Umbilical cord (tissue), 2 donors: ENCODE results near the gene PAM16. TPM values are rescaled to one million over a fixed set of nuclear protein-coding genes. Genes with fewer than 3 reads are reported as not detected.

Experiments used
- DNase-seq: peaks from one replicate; pipeline ENCODE4 v3.0.0-alpha.2; 2015; ENCODE audit warnings: low spot score
- total RNA-seq: library from RNA; depleted of rRNA; stranded (reverse); fragments of >200 nt; gene quantifications from one replicate; pipeline ENCODE4 v1.2.3, GENCODE V29; 2014; ENCODE audit warnings: low replicate concordance; ENCODE audit not compliant: insufficient read depth

The PAM16 gene
- total RNA-seq, 1 donor from 2014 or later = 1.7 TPM

DNA sequence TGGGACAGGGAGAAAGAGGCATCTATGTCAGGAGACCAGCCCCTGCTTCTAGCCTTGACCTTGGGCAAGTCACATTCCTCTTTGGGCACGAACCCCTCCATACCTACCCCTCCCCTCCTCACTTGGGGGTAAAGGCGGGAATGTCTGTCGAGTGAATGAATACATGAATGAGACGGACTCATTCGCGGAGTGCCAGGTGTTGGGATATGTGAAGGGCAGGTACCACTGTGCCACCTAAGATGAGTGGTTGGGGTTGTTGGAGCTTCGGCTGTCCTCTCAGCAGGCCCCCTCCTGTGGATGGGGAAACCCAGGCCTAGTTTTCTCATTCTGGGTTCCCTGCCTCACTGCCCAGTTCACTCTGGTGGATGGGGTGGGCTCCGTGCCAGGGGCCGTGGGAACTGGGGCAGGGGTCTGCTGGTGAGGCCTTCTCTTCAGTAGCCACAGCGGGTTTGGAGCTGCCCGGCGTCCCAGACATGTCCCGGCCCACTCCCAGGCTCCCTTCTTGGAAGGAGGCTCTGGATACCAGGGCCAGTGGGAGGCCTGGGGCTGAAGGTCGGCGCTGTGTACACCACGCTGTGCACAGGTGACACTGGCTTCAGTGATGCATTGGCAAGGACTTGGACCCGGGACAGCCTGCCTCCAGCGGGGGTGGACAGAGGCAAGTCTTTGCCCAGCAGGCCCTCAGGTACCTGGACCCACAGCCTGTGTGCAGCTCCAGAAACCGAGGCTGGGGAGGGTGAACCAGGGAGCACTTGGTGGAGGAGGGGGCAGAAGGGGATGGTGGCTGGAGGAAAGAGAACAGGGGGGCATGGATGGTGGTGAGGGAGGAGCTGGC is 29.6 kb downstream of the PAM16 start:
- DNase-seq = no peak

DNA sequence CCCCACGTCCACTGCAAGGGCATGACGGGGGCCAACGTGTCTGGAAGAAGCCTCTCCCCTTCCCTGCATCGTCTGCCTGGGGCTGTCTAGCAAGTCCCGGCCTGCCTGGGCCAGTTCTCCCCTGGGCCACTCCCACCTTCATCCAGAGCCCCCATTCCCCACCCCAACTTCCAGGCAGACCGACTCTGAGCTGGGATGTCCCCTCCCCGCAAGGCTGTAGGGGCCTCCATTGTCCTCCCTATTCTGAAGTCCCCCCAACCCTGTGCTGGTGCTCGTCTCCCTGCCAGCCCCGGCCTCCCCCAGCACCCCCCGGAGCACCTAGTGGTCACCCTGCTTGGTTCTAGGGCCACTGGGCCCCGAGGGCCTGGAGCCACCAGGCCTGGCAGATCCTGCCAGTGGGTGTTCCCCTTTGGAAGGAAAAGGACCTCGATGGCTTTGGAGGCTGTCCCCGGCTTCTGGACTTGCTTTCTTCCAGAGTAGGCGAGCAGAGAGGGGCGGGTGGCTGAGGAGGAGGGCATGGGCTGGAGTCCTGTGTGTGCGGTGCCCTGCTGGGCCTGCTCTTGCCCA is 30.5 kb downstream of the PAM16 start:
- no peak for DNase-seq

DNA sequence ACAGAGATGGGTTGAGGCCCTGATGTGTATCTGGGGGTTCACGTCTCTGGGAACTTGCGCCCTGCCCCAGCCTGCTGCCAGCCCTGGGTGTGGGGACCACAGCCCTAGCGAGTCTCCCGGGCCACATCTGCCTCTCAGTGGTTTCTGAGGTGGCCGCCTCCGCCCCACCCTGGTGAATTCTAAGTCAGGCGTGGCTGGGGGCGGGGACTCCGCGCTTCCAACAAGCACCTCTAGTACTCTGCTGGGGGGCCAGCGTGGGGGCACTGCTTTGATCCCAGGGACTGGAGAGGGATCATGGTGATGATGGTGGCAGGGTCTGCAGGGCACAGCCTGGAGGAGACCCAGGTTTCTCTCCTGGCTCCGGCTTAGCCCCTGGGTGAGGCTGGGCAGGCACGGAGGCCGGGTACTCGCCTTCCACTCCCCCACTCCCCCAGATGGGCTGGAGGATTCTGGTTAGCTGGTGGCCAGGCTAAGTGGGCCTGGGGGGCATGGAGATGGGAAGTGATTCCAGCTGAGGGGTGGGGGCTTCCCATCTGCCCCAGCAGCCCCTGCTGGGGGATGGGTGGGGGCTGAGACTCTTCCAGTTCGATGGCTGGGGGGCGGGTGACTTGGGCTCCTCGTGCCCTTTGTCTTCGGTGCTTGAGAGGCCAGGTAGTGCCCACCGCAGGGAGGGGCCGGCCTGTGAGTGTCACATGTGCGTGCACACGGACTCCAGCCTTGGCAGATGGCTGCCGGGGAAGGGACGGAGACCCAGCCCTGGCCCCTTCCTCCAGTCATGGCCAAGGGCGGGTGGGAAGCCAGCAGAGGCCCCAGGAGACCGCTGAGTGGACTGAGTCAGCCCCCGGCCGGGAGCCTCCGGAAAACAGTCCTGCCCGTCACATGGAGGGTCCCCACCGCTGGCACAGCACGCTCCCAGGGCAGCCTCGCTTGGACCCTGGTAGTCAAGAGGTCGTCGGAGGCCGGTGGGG is 31.4 kb downstream of the PAM16 start:
- DNase-seq = no peak

DNA sequence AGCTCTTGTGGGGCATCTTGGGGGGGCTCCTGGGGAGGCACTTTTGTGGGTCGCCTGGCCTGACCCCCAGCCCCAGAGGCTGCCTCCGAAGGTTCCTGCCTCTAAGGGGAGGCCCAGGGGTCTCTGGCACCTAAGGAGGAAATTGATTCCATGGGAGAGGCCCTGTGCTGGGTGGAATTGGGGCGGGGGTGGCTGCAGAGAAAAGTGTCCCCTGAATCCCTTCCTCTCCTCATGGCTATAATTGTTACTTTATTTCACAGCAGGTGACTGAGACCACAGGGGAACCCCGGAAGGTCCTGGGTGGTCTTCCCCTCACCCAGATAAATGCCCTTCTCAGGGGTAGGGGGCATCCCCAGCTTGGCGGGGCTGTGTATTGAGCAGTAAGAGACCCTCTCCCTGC is 32.2 kb downstream of the PAM16 start:
- DNase-seq = no peak

DNA sequence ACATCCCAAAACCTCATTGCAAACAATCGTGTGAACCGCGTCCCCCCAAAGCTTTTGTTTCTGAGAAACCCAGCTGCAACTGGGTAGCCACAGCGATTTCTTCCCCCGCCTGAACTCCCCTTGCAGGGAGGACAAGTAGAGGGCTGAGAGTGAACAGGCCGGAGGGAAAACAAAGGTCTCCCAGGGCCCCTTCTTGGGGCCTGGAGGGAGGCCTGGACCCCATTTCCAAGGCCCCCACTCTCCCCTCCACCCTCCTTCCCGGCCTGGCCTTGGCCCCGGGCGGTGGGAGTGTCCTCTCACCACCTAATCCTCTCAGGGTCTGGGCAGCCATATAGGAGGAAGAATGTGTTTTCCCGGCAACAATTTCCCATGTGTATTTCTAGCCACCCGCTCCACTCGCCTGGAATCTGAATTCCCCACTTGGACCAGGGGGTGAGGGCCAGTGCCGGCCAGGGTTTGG is 32.6 kb downstream of the PAM16 start:
- DNase-seq = peak; percentile 72

DNA sequence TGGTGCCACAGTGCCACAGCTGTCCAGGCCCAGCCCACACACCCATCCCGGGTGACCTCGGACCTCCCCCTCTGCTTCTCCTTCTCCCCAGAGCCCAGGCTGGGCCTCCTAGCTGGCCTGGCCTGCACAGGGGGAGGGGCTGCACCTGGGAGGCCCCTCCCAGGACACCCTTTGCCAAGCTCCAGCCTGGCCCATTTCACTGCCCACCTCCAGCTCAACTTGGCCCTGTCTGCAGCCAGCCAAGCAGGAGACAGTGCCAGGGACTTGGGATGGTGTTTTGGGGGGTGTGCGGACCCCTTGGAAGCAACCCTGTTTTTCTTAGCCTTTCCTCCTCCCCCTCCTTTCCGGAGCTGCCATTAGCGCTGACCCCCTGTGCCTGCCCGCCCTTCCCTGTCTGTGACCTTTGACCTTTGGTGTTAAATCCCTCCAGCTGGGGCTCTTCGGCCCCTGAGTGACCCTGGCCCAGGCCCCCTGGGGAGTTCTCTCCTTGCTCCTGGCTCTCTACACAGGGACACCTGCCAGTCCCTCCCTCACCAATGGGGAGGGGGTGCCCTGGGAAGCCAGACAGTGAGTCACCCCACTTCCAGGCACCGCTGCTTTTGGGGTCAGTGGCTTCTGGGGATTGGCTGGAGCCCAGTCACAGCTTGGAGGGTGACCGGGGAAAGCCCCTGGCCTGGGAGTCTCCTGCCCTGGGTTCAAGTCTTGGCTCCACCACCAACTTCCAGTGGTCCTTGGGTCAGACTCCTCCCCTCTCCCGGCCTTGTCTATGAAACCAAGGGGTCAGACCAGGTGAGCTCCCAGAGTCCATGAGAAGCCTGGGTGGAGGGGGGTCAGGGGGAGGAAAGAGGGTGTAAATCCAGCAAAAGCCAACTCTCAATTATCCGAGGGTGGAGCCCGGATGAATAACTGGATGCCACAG is 33.3 kb downstream of the PAM16 start:
- DNase-seq = peak; percentile 66

DNA sequence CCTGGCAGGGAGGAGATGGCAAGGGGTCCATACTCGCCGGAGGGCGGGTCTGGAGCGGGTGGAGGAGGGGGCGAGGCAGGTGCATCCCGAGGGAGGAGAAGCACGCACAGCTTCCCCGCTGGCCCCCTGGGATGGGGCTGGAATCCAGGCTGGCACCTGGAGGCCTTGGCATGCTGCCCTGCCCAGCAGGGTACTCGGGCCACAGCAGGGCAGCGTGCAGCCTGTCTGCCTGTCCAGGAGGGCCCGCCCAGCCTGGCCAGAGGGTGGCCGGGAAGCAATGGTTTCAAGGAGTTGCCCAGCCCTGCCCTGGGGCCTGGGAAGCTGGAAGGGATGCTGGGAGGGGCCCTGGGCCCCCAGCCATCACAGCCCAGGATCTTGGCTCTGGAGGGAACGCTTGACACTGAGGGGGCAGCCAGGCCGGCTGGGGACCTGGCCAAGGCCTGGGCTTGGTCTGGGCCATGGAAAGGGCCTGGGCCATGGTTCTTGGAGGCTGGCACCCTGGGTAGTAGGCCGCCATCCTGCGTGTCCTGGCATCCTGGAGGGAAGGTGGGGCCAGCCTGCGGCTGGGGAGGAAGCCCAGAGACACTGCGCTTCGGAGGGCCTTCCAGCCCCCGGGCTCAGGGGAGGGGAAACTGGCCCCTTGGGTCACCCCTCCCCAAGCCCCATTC is 34.1 kb downstream of the PAM16 start:
- DNase-seq = peak; percentile 66

DNA sequence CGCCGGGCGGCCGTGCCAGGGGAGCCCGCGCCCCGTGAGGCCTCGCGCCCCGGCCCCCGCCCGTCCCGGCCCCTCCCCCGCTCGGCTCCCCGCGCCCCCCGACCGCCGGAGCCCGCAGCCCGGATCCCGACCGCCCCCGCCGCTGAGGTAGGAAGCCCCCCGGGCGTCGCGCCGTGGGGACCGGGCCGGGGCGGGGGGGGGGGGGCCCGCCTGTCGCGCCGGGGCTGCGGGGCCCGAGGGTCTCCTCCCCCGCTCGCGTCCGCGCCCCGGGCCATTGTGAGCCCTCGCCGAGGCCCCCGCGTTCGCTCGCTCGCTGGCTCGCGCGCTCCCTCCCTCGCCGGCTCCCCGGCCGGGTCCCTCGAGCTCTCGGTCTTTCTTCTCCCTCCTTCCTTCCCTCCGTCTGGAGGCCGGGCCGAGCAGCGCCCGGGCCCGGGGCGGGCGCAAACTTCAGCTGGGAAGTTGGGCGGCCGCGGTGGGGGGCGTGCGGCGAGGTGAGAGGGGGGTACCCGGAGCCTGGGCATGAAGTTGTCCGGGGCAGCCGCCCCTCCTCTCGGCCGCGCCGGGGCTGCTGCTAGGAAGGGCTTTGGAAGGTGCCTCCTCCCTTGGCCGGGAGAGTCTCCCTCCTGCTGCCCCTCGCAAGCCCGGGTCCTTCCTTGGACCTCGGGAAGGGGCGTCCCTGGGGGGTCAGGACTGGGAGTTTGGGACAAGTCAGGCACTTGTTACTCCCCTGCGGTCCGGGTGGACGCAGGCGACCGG is 34.8 kb downstream of the PAM16 start:
- peak; percentile 24 for DNase-seq

DNA sequence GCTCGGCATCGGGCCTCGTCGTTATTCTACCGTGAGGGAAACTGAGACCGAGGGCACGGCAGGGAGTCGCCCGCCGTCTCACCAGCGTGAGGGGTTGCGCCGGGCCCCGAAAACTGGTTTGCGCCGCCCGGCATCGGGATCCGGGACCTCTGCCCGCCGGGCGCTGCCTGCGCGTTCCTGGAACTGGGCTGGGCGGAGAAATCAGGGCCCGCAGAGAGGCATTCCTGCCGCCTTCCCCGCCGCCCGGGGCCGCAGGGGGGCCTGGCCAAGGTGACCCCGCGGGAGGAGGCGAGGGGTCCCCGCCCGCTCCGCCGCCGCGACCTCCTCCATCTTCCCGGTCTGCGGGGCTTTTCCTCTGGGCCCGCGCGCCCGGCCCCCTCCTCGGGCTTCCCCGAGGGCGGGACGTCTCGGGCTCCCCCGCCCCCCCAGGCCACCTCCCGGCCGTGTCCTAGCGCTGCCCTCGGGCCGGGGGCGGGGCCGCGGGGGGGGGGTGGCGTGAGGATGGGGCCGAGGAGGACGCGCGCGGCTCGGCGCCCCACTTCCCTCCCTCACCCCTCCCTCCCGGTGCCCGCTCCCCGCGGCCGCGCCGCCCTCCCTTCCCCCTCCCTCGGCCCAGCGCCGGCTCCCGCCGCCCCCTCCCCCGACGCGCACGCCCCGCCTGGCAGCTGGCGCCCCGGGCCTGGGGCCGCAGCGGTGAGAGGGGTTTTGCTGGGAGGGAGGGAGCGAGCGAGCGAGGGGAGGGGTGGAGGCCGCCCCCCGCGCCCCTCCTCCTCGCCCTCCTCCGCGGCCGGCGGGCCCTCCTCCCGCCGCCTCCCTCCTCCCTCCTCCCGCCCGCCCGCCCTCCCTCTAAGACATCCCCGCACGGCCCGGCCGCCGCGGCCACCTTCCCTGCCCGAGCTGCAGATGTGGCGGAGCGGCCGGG is 35.7 kb downstream of the PAM16 start, which contains the start of gene GLIS2:
GLIS2 (plus strand) TSS at position 882 of the 922 bp plus-strand sequence. CDS start 16,214 bp downstream, outside the sequence.
- peak; percentile 90 for DNase-seq

DNA sequence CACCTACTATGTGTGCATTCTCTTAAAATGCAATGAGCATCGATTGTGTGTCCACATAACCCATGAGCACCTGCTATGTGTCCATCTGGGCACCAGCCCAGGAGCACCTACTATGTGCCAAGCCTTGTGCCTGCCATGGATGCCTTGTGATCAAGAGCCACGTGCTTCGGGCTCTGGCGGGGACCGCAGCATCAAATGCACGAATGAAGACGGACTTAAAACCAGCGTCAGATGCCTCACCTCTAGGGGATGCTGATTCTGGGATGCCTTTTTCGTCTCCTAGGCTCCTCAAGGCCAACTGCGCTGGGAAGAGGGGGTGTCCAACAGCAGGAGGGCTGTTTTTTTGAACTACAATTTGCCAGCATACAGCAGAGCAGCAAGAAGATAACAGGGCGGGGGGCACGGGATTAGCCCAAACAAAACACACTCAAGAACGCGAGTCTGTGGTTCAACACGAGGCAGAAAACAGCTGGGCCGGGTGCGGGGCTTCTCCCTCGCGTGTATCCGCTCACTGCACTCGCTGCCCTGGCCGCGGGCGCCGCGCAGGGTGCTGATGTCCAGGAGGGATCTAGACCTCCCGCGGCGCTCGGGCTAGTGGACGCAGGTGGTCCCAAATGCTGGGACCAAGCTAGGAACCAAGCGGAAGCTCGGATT is 36.5 kb downstream of the PAM16 start:
- DNase-seq = peak; percentile 57

DNA sequence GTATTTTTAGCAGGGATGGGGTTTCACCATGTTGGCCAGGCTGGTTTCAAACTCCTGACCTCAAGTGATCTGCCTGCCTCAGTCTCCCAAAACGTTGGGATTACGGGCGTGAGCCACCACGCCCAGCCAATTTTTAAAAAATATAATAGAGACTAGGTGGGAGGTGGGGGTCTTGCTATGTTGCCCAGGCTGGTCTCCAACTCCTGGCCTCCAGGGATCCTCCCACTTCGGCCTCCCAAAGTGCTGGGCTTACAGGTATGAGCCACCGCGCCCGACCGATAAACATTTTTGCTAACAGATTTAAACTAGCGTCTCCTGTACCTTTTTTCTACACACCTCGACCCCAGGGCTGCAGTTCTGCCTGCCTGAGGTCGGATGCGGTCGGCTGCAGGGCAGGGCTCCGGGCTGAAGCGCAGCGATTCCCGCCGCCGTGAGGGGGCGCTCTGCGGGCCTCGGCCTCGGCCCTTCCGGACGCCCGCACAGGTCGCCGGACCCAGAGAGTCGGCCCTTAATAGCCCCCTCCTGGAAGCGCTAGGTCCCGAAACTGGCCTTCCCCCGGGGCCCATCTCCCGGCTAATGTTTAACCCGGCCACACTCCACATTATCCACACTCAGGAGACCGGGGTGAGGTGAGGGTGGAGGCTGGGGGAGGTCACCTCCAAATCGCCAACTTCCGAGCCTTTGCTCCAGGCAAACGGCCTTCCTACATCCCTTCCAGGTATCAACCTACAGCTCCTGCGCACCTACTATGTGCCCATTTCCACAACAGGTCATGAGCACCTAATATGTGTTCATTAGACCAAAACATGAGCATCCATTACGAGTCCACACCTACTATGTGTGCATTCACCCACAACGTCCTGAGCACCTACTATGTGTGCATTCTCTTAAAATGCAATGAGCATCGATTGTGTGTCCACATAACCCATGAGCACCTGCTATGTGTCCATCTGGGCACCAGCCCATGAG is 37.3 kb downstream of the PAM16 start:
- no peak for DNase-seq

DNA sequence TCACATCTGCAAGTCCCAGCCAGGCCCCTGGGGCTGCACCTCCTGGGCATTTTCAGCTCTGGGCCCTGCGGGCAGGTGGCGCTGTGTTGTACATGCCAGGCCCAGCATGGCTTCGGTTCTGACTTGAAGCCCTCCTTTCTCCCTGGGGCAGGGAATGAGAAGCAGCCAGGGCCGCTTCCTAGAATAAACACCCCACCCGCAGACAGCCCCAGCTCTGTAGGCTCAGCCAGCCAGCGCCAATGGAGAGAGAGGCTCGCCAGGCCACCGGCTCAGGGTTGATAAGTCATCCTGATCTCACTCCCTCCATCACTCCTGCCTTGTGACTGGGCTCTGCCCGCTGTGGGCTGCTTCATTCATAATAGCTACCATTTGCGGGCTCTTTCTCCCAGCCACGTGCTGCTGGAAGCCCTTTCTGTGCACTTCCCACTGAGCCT is 41.3 kb downstream of the PAM16 start:
- DNase-seq = peak; percentile 75

DNA sequence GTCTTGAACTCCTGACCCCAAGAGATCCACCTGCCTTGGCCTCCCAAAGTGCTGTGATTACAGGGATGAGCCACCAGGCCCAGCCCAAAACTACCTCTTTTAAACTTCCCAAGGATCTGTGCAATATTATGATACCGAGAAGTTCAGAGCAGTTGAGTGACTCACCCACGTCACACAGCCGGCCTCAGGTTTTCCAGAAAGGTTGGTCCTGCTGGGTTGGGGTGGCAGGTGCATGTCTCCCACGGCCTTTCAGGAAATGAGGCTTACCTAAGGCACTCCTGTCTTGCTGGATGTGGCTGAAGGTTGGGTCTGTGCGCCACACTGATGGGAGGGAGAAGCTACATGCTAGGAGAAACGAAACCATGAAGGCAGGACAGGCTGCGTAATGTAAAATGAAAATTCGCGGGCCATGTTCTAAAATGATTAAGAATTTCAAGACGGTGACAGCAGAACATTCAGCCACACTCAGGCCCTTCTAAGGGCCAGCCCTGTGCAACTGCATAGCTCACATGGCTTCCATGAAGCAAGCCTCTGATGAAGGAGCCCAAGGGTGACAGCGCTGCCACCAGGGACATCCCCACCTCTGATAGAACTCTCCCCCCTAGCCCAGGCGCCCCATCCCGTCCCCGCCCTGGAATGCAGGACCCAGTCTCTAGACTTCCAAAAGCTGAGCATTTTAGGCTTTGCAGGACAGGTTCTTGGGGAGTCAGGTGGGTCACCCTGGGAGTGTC is 41.9 kb downstream of the PAM16 start:
- no peak for DNase-seq

DNA sequence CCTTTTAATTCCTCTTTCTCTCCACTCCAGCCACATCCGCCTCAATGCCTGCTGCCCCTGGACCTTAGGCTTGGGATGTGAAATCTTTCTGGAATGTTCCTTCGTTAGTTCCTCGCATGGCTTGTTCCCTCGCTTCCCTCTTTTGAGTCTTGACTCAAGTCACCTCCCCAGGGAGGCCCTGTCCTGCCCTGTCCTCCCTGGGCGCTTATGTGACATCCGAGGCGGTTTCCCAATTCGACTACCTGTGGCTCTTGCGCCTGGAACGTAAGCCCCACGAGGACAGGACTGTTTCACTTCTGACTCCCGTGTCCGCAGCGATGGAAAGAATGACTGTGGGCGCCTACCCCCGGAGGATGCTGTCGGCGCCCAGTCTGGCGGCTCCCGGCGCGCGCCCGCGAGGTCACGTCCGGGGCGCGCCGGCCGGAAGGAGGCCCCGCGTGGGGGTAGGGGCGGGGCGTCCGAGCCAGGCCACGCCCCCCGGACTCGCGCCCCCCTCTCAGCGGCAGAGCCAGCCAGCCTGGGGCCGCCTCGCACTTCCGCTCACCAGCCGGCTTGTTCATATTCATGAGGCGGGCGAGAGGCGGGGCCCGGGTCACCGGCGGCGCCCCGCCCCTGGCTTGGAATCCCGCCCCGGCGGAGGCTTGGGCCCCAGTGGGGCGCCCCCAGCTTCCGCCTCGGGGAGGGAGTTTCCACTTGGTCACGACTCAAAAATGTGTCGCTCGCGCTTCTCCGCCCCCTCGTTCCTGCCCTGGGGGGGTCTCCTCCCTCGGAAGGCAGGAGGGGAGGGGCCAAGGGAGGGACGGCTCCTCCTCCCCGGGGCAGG is 43.7 kb downstream of the PAM16 start:
- peak; percentile 98 for DNase-seq
